Upper lobe of right lung (tissue), 1 donor: ENCODE results near the gene XKR7. TPM values are rescaled to one million over a fixed set of nuclear protein-coding genes. Genes with fewer than 3 reads are reported as not detected.

ENCODE experiments used
- ATAC-seq: fragments of 200-7000 bp; cut with Tn5 transposase; one replicate; pipeline ENCODE4 v1.9.1; 2020; ENCODE audit warnings: mild to moderate bottlenecking, moderate library complexity
- DNase-seq: peaks from one replicate; pipeline ENCODE4 v3.0.0-alpha.2; 2020
- H3K27ac ChIP-seq: fragments of 200-600 bp; one replicate; pipeline ENCODE4 v1.8.0; 2022
- H3K27me3 ChIP-seq: fragments of 200-600 bp; one replicate; pipeline ENCODE4 v1.8.0; 2022; ENCODE audit warnings: mild to moderate bottlenecking
- H3K36me3 ChIP-seq: fragments of 200-600 bp; one replicate; pipeline ENCODE4 v1.8.0; 2022
- H3K4me1 ChIP-seq: fragments of 200-600 bp; one replicate; pipeline ENCODE4 v1.8.0; 2022
- H3K4me3 ChIP-seq: fragments of 200-600 bp; one replicate; pipeline ENCODE4 v1.8.0; 2022; ENCODE audit warnings: mild to moderate bottlenecking
- H3K9me3 ChIP-seq: fragments of 200-600 bp; one replicate; pipeline ENCODE4 v1.8.0; 2022
- CTCF ChIP-seq: fragments of 200-600 bp; IDR thresholded peaks from one replicate; pipeline ENCODE4 v1.8.0; 2022; ENCODE audit warnings: antibody characterized with exemption
- intact Hi-C: fragments of 100-400 bp; cut with DNase I; formaldehyde crosslinking; loops from one replicate; pipeline ENCODE4 v1.11.0; 2022
- total RNA-seq: library from RNA; stranded (reverse); fragmentation: NEBNext Ultra II Directional; extraction: Animal tissue kit (Norgen Biotek cat#: 25700); gene quantifications from one replicate; pipeline ENCODE4 v1.2.1, GENCODE V29; 2021
- donor health status: DM: no; HTN: yes; CAD: no; lungs with severe emphysema.

The XKR7 gene
- total RNA-seq, 1 donor from 2014 or later: 0.09 TPM

- H3K4me3 ChIP-seq: peak within 1 kb of the TSS; percentile 95
- H3K4me1 ChIP-seq: peaks cover 12% of the 10 kb centered on the region
- H3K27ac ChIP-seq: peak within 1 kb of the TSS; percentile 87
- TF ChIP-seq CTCF: peak; percentile 93
- peak; percentile 99 for ATAC-seq
- H3K9me3 ChIP-seq: no peaks in the 10 kb centered on the region
- intact Hi-C loops: no loop called here
- H3K27me3 ChIP-seq: no peaks in the 10 kb centered on the region
- peak; percentile 97 for DNase-seq
- peaks cover 29% of the 10 kb centered on the region for H3K36me3 ChIP-seq
These were observed 16.2 kb upstream of the XKR7 start, which contains the start of gene PDRG1 for GRCh38 chr20:31951530-31952453. Gene PDRG1 (minus strand): TSS chr20:31952046. CDS start chr20:31951961, 85 bp downstream.

- ATAC-seq (no peak), DNase-seq (no peak)
- no peak for TF ChIP-seq CTCF
- no peak overlapping the region for H3K27ac ChIP-seq
- intact Hi-C loops: no loop called here
- peaks cover 12% of the 10 kb centered on the region for H3K4me1 ChIP-seq
- H3K36me3 ChIP-seq: peaks cover 11% of the 10 kb centered on the region
- H3K27me3 ChIP-seq: no peaks in the 10 kb centered on the region
- no peak overlapping the region for H3K4me3 ChIP-seq
- H3K9me3 ChIP-seq: no peaks in the 10 kb centered on the region
These were observed 14.3 kb upstream of the XKR7 start for GRCh38 chr20:31953556-31954148.

GRCh38 chr20:31954500-31954899, 13.5 kb upstream of the XKR7 start:
- H3K9me3 ChIP-seq: no peaks in the 10 kb centered on the region
- no peak for TF ChIP-seq CTCF
- ATAC-seq (no peak), DNase-seq (no peak)
- intact Hi-C loops: no loop called here
- H3K4me3 ChIP-seq: no peak overlapping the region
- no peaks in the 10 kb centered on the region for H3K27me3 ChIP-seq
- peaks cover 2% of the 10 kb centered on the region for H3K36me3 ChIP-seq
- no peak overlapping the region for H3K27ac ChIP-seq
- peaks cover 12% of the 10 kb centered on the region for H3K4me1 ChIP-seq

- Histone ChIP-seq H3K27me3 (no peaks in the 10 kb centered on the region), H3K4me1 (no peaks in the 10 kb centered on the region), H3K27ac (no peak overlapping the region), H3K36me3 (no peaks in the 10 kb centered on the region), H3K9me3 (no peaks in the 10 kb centered on the region), H3K4me3 (no peak overlapping the region)
- ATAC-seq (no peak), DNase-seq (no peak)
- no peak for TF ChIP-seq CTCF
- intact Hi-C loops: no loop called here
These were observed 11.1 kb upstream of the XKR7 start for GRCh38 chr20:31956556-31957526.

GRCh38 chr20:31962761-31963160, 5.2 kb upstream of the XKR7 start:
- DNase-seq: no peak
- H3K27ac ChIP-seq: no peak overlapping the region
- H3K27me3 ChIP-seq: peaks cover 31% of the 10 kb centered on the region
- no peak for TF ChIP-seq CTCF
- H3K9me3 ChIP-seq: no peaks in the 10 kb centered on the region
- no peaks in the 10 kb centered on the region for H3K36me3 ChIP-seq
- no peak overlapping the region for H3K4me3 ChIP-seq
- intact Hi-C loops: no loop called here
- H3K4me1 ChIP-seq: no peaks in the 10 kb centered on the region
- ATAC-seq: no peak
